Measurements from ENCODE around the gene SND1. TPM values are rescaled to one million over a fixed set of nuclear protein-coding genes. Genes with fewer than 3 reads are reported as not detected.

SND1 gene
- total and polyA plus RNA-seq, 2 donors (not counting 1 experiment from before 2014, with no cell fraction given): 44.4 to 165 TPM

GRCh38 chr7:127715901-127716300 is 63.9 kb downstream of the SND1 start:
- peaks cover 0 to 7% (median 4%) of the 10 kb centered on the region in 3 donors for H3K9me3 ChIP-seq (ENCODE audit: control extremely low read depth in 1 of 3, control insufficient read depth in 2 of 3, insufficient read depth in 1 of 3, low read length in 2 of 3)
- no peak for TF ChIP-seq EZH2 (IDR thresholded peaks at IDR 0.05; ENCODE audit: borderline replicate concordance, insufficient read depth, low read depth, low read length, poor library complexity, severe bottlenecking)
- TF ChIP-seq, protein P1, sequence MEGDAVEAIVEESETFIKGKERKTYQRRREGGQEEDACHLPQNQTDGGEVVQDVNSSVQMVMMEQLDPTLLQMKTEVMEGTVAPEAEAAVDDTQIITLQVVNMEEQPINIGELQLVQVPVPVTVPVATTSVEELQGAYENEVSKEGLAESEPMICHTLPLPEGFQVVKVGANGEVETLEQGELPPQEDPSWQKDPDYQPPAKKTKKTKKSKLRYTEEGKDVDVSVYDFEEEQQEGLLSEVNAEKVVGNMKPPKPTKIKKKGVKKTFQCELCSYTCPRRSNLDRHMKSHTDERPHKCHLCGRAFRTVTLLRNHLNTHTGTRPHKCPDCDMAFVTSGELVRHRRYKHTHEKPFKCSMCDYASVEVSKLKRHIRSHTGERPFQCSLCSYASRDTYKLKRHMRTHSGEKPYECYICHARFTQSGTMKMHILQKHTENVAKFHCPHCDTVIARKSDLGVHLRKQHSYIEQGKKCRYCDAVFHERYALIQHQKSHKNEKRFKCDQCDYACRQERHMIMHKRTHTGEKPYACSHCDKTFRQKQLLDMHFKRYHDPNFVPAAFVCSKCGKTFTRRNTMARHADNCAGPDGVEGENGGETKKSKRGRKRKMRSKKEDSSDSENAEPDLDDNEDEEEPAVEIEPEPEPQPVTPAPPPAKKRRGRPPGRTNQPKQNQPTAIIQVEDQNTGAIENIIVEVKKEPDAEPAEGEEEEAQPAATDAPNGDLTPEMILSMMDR (IDR thresholded peaks at IDR 0.05): no peak
- no peak for DNase-seq
- Mint-ChIP-seq H3K4me1 (peaks cover 6% of the 10 kb centered on the region), H3K4me3 (no peak overlapping the region), H3K27me3 (no peaks in the 10 kb centered on the region), H3K9me3 (ENCODE audit: insufficient read depth) (no peaks in the 10 kb centered on the region), H3K27ac (no peak overlapping the region)
- H3K27ac ChIP-seq (ENCODE audit: low read length in 2 of 2): no peak overlapping the region
- peaks cover 19% of the 10 kb centered on the region for H3K79me2 ChIP-seq (ENCODE audit: control insufficient read depth, insufficient read depth, low read length)
- ChIA-PET POLR2A (no interaction called here), CTCF (interaction anchor here (1.7 to 2.0 kb wide), 2 partner anchors 8 to 494 kb away, joined by 5 to 6 read pairs; no protein-coding TSS in a partner anchor)
- ATAC-seq (ENCODE audit: low read depth): no peak
- intact Hi-C loops (cut with micrococcal nuclease): no loop called here
- no peak overlapping the region for H2AFZ ChIP-seq (ENCODE audit: insufficient read depth, low read depth, low read length, poor library complexity, severe bottlenecking)
- H3K4me3 ChIP-seq (ENCODE audit: control extremely low read depth in 1 of 5, extremely low read depth in 1 of 5, insufficient read depth in 1 of 5, low read depth in 2 of 5, low read length in 4 of 5): no peak overlapping the region
- no peaks in the 10 kb centered on the region for H3K4me1 ChIP-seq (ENCODE audit: control insufficient read depth in 2 of 2, insufficient read depth in 2 of 2, low read length in 2 of 2)
- no CpG with 5 or more reads among the region's 1 CpG for WGBS (ENCODE audit: insufficient coverage)
- no peaks in the 10 kb centered on the region for H4K20me1 ChIP-seq (ENCODE audit: control insufficient read depth, insufficient read depth, low read length, poor library complexity, severe bottlenecking)
- no peaks in the 10 kb centered on the region for H3K27me3 ChIP-seq (replicated peaks in 1 of 4; ENCODE audit: control extremely low read depth in 1 of 4, control insufficient read depth in 3 of 4, insufficient read depth in 4 of 4, low read length in 3 of 4)
- H3K36me3 ChIP-seq (replicated peaks in 1 of 2; ENCODE audit: control extremely low read depth in 1 of 2, control insufficient read depth in 1 of 2, extremely low read depth in 1 of 2, insufficient read depth in 2 of 2, low read length in 1 of 2): peaks cover 8 to 66% of the 10 kb centered on the region in 2 experiments
- H3K4me2 ChIP-seq (replicated peaks; ENCODE audit: low read depth, low read length, poor library complexity, severe bottlenecking): no peak overlapping the region
- no peak overlapping the region for H3K9ac ChIP-seq (ENCODE audit: low read length)

DNA sequence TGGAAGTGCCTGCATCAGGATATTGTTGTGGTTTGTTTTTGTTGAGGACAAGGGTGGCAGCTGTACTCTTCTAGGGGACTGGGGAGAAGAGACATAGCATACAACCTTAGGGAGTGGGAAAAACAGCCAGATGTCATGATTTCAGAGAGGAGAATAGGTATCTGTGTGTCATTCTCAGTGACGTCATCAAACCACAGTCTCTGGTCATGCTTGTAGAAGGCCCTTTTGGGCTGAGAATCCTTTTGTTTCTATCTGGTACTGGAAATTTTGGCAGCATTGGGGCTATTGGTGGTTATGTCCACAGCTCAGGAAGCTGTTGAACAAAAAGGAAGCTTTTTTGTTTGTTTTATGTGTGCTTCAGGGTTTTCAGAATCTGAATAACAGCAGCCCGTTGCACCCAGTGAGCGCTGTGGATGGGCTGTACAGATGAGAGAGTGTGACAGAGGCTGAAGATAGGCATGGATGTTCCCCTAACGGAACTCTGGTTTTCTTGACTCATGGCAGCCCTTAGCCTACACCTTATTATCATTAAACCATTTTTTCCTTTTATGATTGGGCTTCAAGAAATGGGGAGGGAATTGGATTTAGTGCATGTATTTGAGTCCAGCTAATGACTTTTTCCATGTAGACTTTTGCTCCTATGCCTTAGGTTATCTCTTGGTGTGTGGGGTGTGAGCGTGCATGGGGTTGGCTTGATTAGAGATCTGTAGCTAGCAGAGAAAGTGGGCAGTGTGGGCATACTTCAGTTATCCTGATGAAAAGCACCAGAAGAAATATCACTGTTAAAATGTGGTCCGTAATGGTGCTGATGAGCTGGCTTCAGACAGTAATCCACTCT is 65.7 kb downstream of the SND1 start:
- Histone ChIP-seq H3K27ac (ENCODE audit: low read length in 2 of 2) (no peak overlapping the region), H3K79me2 (ENCODE audit: control insufficient read depth, insufficient read depth, low read length) (peaks cover 16% of the 10 kb centered on the region), H2AFZ (ENCODE audit: insufficient read depth, low read depth, low read length, poor library complexity, severe bottlenecking) (no peak overlapping the region), H3K9ac (ENCODE audit: low read length) (no peak overlapping the region), H3K4me3 (ENCODE audit: control extremely low read depth in 1 of 5, extremely low read depth in 1 of 5, insufficient read depth in 1 of 5, low read depth in 2 of 5, low read length in 4 of 5) (no peak overlapping the region), H3K27me3 (replicated peaks in 1 of 4; ENCODE audit: control extremely low read depth in 1 of 4, control insufficient read depth in 3 of 4, insufficient read depth in 4 of 4, low read length in 3 of 4) (no peaks in the 10 kb centered on the region), H4K20me1 (ENCODE audit: control insufficient read depth, insufficient read depth, low read length, poor library complexity, severe bottlenecking) (no peaks in the 10 kb centered on the region), H3K4me1 (ENCODE audit: control insufficient read depth in 2 of 2, insufficient read depth in 2 of 2, low read length in 2 of 2) (no peaks in the 10 kb centered on the region), H3K9me3 (ENCODE audit: control extremely low read depth in 1 of 3, control insufficient read depth in 2 of 3, insufficient read depth in 1 of 3, low read length in 2 of 3) (no peaks in the 10 kb centered on the region), H3K36me3 (replicated peaks in 1 of 2; ENCODE audit: control extremely low read depth in 1 of 2, control insufficient read depth in 1 of 2, extremely low read depth in 1 of 2, insufficient read depth in 2 of 2, low read length in 1 of 2) (peaks cover 6 to 71% of the 10 kb centered on the region in 2 experiments), H3K4me2 (replicated peaks; ENCODE audit: low read depth, low read length, poor library complexity, severe bottlenecking) (no peak overlapping the region)
- ChIA-PET POLR2A (interaction anchor here (1.0 kb wide), 1 partner anchor 9 kb away, joined by 6 read pairs; no protein-coding TSS in a partner anchor), CTCF (interaction anchor here (3.7 to 4.1 kb wide), 2 partner anchors 9 to 492 kb away, joined by 15 to 30 read pairs; no protein-coding TSS in a partner anchor)
- intact Hi-C loops (cut with micrococcal nuclease): no loop called here
- Mint-ChIP-seq H3K4me3 (no peak overlapping the region), H3K27me3 (no peaks in the 10 kb centered on the region), H3K4me1 (peaks cover 6% of the 10 kb centered on the region), H3K9me3 (ENCODE audit: insufficient read depth) (no peaks in the 10 kb centered on the region), H3K27ac (no peak overlapping the region)
- WGBS (ENCODE audit: insufficient coverage): 95% methylated on average over 4 of the region's 6 CpGs
- TF ChIP-seq, protein P1 (IDR thresholded peaks at IDR 0.05): no peak
- no peak for TF ChIP-seq EZH2 (IDR thresholded peaks at IDR 0.05; ENCODE audit: borderline replicate concordance, insufficient read depth, low read depth, low read length, poor library complexity, severe bottlenecking)
- ATAC-seq (ENCODE audit: low read depth): no peak
- DNase-seq: no peak

Measured in B cell (primary cell).